OCI-LY3 (cell line): Measurements from ENCODE around the gene CFAP20.
"Not testable (repeated sequence)": the region's sequence is repeated elsewhere in the genome, so short reads cannot be mapped to it uniquely, and the experiment has no call there.

Source experiments
- H2AFZ ChIP-seq: fragments of 200-600, 300-600 bp; shearing (Covaris generic); 2 replicates; pipeline ENCODE4 v1.6.0; 2014; ENCODE audit warnings: antibody characterized with exemption, low read depth, low read length
- H3K27ac ChIP-seq: fragments of 200-600, 300-600 bp; sonication (generic); 2 replicates; pipeline ENCODE4 v1.5.1; 2014; ENCODE audit warnings: mild to moderate bottlenecking, low read length, moderate library complexity, mixed read lengths
- H3K27me3 ChIP-seq: fragments of 200-600, 300-600 bp; sonication (generic); 2 replicates; pipeline ENCODE4 v1.6.1; 2014; ENCODE audit warnings: low read depth, low read length, mixed read lengths
- H3K36me3 ChIP-seq: fragments of 200-600, 300-600 bp; sonication (generic); replicated peaks from 2 replicates; pipeline ENCODE3; 2014; ENCODE audit warnings: low read depth, low read length, mixed read lengths
- H3K4me1 ChIP-seq: fragments of 300-600, 200-600 bp; sonication (generic); 2 replicates; pipeline ENCODE4 v1.6.1; 2014; ENCODE audit warnings: low read length, mixed read lengths
- H3K4me2 ChIP-seq: fragments of 200-600, 300-600 bp; sonication (generic); 2 replicates; pipeline ENCODE4 v1.6.1; 2014; ENCODE audit warnings: low read length, mixed read lengths
- H3K4me3 ChIP-seq: fragments of 300-600, 200-600 bp; sonication (generic); 2 replicates; pipeline ENCODE4 v1.5.1; 2014; ENCODE audit warnings: antibody characterized with exemption, mild to moderate bottlenecking, low read length, moderate library complexity
- H3K79me2 ChIP-seq: fragments of 300-600, 200-600 bp; shearing (Covaris generic); 2 replicates; pipeline ENCODE4 v1.6.1; 2014; ENCODE audit warnings: mild to moderate bottlenecking, low read length, mixed read lengths
- H3K9ac ChIP-seq: fragments of 300-600, 200-600 bp; shearing (Covaris generic); 2 replicates; pipeline ENCODE4 v1.6.0; 2014; ENCODE audit warnings: mild to moderate bottlenecking, low read length, moderate library complexity
- H3K9me3 ChIP-seq: fragments of 200-600, 300-600 bp; shearing (Covaris generic); 2 replicates; pipeline ENCODE4 v1.6.1; 2014; ENCODE audit warnings: low read length, mixed read lengths; ENCODE audit not compliant: insufficient read depth
- H4K20me1 ChIP-seq: fragments of 200-600, 300-600 bp; sonication (generic); 2 replicates; pipeline ENCODE4 v1.6.1; 2016; ENCODE audit warnings: low read length, mixed read lengths; ENCODE audit not compliant: insufficient read depth
- EZH2phosphoT487 ChIP-seq: fragments of 200-600 bp; shearing (Covaris generic); IDR thresholded peaks from 2 replicates; pipeline ENCODE4 v1.6.1; 2018; ENCODE audit warnings: antibody characterized with exemption, mixed run types, low read depth
- TF ChIP-seq, protein P1 (sequence below): fragments of 200-600, 300-600 bp; sonication (generic); IDR thresholded peaks from 2 replicates; pipeline ENCODE4 v1.5.1; 2014; ENCODE audit warnings: antibody characterized with exemption, low read length, low read depth

The CFAP20 gene

GRCh38 chr16:58099097-58099955, 29.9 kb downstream of the CFAP20 start:
- Histone ChIP-seq H4K20me1 (no peaks in the 10 kb centered on the region), H2AFZ (no peak overlapping the region), H3K27me3 (no peaks in the 10 kb centered on the region), H3K79me2 (no peaks in the 10 kb centered on the region), H3K4me1 (peaks cover 6% of the 10 kb centered on the region), H3K36me3 (no peaks in the 10 kb centered on the region), H3K9ac (no peak overlapping the region), H3K4me2 (no peak overlapping the region), H3K9me3 (no peaks in the 10 kb centered on the region), H3K4me3 (no peak overlapping the region), H3K27ac (no peak overlapping the region)
- TF ChIP-seq, protein P1, sequence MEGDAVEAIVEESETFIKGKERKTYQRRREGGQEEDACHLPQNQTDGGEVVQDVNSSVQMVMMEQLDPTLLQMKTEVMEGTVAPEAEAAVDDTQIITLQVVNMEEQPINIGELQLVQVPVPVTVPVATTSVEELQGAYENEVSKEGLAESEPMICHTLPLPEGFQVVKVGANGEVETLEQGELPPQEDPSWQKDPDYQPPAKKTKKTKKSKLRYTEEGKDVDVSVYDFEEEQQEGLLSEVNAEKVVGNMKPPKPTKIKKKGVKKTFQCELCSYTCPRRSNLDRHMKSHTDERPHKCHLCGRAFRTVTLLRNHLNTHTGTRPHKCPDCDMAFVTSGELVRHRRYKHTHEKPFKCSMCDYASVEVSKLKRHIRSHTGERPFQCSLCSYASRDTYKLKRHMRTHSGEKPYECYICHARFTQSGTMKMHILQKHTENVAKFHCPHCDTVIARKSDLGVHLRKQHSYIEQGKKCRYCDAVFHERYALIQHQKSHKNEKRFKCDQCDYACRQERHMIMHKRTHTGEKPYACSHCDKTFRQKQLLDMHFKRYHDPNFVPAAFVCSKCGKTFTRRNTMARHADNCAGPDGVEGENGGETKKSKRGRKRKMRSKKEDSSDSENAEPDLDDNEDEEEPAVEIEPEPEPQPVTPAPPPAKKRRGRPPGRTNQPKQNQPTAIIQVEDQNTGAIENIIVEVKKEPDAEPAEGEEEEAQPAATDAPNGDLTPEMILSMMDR, result no peak
- TF ChIP-seq EZH2phosphoT487, result no peak

DNA sequence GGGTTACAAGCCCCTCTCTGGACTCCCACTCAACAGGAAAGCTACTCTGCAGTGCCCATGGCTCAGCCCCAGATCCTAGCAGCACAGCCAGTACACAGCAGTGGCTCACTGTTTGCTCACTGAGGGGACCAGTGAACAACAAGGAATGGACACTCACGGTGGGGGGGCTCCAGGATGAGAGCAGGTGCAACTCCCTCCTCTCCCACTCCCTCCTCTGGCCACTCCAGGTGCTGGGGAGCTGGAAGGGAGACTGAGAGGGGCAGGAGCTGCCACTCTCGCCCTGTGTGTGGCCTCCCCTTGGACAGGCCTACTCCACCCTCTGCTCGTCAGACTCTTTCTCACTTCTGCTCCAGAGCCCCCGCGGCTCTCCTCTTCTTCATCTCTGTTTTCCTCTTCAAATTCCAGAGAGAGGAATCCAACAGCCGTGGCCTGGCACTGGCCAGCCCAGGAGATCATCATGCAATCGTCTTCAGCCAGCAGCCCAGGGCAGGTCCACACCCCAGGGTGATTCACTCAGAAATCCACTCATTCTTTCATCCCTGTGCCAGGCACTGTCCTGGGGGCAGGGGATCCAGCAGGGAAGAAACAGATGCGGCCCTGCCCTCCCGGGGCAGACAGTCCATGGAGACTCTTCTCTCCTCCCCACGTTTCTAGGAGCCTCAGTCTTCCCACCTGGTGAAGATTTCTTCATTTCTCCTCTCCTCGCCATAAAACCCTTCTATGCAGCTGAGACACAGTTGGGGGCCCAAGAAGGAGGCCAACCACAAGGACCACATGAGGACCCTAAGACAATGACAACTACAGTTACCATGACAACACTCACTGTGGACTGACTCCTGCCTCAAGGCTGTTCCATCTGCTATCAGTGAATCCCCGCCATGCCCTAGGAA, 30.7 kb downstream of the CFAP20 start:
- H2AFZ ChIP-seq, result no peak overlapping the region
- no peak for TF ChIP-seq EZH2phosphoT487
- TF ChIP-seq, protein P1, result no peak
- peaks cover 6% of the 10 kb centered on the region for H3K4me1 ChIP-seq
- H3K27ac ChIP-seq, result no peak overlapping the region
- no peaks in the 10 kb centered on the region for H3K36me3 ChIP-seq
- H3K9me3 ChIP-seq, result no peaks in the 10 kb centered on the region
- no peak overlapping the region for H3K4me3 ChIP-seq
- H3K79me2 ChIP-seq, result no peaks in the 10 kb centered on the region
- H4K20me1 ChIP-seq, result no peaks in the 10 kb centered on the region
- H3K4me2 ChIP-seq, result no peak overlapping the region
- no peak overlapping the region for H3K9ac ChIP-seq
- no peaks in the 10 kb centered on the region for H3K27me3 ChIP-seq

DNA sequence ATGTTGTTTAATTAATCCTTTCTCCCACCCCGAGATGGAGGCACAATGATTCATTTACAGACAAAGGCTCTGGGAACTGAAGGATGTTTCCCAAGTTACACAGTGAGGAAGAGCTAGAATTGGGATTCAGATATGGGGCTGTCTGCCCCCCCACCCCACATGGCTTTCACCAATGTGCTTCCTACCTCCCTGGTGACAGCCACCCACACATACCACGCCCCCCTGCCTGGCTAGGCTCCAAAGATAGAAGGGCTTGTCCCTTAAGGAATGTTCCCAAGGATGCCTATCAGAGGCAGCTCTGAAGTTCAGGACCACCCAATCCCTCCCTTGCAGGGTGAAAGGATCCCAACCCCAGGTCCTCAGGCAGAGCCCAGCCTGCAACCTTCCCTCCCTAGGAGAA, 32.9 kb downstream of the CFAP20 start:
- Histone ChIP-seq H3K36me3 (no peaks in the 10 kb centered on the region), H3K9me3 (no peaks in the 10 kb centered on the region), H3K79me2 (no peaks in the 10 kb centered on the region), H3K27ac (no peak overlapping the region), H4K20me1 (no peaks in the 10 kb centered on the region), H3K9ac (no peak overlapping the region), H3K27me3 (0 out of 2 replicates have a peak, but pooled peaks cover 4% of the 10 kb centered on the region), H3K4me2 (no peak overlapping the region), H3K4me1 (peaks cover 6% of the 10 kb centered on the region), H2AFZ (no peak overlapping the region), H3K4me3 (no peak overlapping the region)
- TF ChIP-seq, protein P1, result no peak
- TF ChIP-seq EZH2phosphoT487, result no peak

DNA sequence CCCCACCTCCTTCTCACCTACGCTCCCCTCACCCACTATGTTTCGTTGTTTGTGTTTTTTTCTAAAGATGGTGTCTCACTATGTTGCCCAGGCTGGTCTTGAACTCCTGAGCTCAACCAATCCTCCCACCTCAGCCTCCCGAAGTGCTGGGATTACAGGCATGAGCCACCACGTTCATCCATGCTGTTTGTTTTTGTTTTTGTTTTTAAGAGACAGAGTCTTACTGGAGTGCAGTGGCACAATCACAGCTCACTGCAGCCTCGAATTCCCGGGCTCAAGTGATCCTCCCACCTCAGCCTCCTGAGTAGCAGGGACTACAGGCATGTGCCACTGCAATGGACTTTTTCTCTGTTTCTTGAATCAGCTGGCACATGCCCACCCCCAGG, 33.6 kb downstream of the CFAP20 start:
- not testable (repeated sequence) for H4K20me1 ChIP-seq, H3K4me1 ChIP-seq, H3K27ac ChIP-seq, H2AFZ ChIP-seq, H3K9ac ChIP-seq, H3K27me3 ChIP-seq, H3K79me2 ChIP-seq, H3K9me3 ChIP-seq, H3K4me3 ChIP-seq, H3K36me3 ChIP-seq, H3K4me2 ChIP-seq
